B cell (primary cell): ENCODE measurements around the gene PLCD3.

Experiments
- CTCF ChIP-seq: fragments of 200-600 bp; IDR thresholded peaks from one replicate; pipeline ENCODE4 v1.8.0; 2022; ENCODE audit warnings: antibody characterized with exemption, mild to moderate bottlenecking
- EZH2 ChIP-seq: IDR thresholded peaks from 2 replicates; pipeline ENCODE4 v1.6.1; 2012; ENCODE audit warnings: borderline replicate concordance, low read depth, mild to moderate bottlenecking, moderate library complexity, low read length; ENCODE audit not compliant: insufficient read depth, poor library complexity, severe bottlenecking

GRCh38 chr17:45081047-45081703 lies 51.1 kb downstream of the PLCD3 start:
- TF ChIP-seq CTCF = no peak
- no peak for TF ChIP-seq EZH2
